Hematopoietic multipotent progenitor cell treated with erythropoietin and hydrocortisone succinate and interleukin-3 and kit ligand, for 17 days (in vitro differentiated cells): Measurements from ENCODE around the gene SLC37A4.
"Not testable (repeated sequence)": the region's sequence is repeated elsewhere in the genome, so short reads cannot be mapped to it uniquely, and the experiment has no call there.

ENCODE experiments used
- DNase-seq: peaks from one replicate; pipeline ENCODE4 v3.0.0-alpha.2; 2015; ENCODE audit warnings: low spot score

Gene SLC37A4

DNA sequence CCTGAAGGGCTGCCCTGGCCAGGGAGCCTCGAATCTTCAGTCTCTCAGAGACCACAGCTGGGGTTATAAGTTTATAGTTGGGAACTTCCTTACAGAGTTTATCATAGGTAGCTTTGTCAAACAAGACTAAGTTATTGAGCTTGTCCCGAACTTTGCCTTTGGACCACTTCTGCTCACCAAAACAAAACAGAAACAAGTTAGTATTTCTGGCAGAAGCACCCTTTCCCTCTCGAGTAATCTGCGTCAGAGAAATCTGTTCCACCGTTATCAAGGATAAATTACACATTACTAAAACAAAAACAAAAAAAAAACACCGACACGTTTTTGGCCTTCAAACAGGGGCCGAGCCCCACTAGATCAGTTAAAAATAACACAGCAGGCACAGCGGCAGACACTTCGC, 13.3 kb downstream of the SLC37A4 start:
- not testable (repeated sequence) for DNase-seq

- DNase-seq = no peak
Observed at GRCh38 chr11:119016216-119017009, 14.3 kb downstream of the SLC37A4 start.

GRCh38 chr11:119015054-119015611, 15.5 kb downstream of the SLC37A4 start:
- DNase-seq = no peak

- DNase-seq = no peak
Observed at GRCh38 chr11:119014209-119014924, 16.3 kb downstream of the SLC37A4 start.

- no peak for DNase-seq
Observed at GRCh38 chr11:119012629-119013170, 18.0 kb downstream of the SLC37A4 start.

GRCh38 chr11:119011476-119012053, 19.1 kb downstream of the SLC37A4 start:
- no peak for DNase-seq

DNA sequence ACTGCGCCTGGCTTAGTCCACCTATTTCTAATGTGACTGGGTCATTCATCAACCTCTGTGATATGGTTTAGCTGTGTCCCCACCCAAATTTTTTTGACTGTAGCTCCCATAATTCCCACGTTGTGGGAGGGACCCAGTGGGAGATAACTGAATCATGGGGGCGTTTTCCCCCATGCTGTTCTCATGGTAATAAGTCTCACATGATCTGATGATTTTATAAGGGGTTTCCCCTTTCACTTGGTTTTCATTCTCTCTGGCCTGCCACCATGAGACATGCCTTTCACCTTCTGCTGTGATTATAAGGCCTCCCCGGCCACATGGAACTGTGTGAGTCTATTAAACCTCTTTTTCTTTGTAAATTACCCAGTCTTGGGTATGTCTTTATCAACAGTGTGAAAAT, 24.0 kb downstream of the SLC37A4 start:
- no peak for DNase-seq

DNA sequence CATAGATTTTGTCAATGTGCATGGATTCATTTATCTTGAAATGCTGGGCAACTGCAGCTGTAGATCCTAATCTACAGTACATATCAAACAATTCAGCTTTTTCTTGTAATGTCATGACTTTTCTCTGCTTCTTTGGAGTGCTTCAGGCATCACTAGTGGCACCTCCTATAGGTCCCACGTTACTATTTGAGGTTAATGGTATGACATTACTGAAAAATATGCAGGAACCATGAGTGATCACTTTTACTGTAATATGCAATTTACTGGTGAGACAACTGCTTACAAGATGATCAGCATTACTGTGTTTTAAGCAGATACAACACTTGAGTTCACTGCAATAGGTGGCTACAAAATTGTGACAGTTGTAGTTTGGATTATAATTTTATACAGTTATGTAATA, 29.8 kb downstream of the SLC37A4 start:
- no peak for DNase-seq

DNA sequence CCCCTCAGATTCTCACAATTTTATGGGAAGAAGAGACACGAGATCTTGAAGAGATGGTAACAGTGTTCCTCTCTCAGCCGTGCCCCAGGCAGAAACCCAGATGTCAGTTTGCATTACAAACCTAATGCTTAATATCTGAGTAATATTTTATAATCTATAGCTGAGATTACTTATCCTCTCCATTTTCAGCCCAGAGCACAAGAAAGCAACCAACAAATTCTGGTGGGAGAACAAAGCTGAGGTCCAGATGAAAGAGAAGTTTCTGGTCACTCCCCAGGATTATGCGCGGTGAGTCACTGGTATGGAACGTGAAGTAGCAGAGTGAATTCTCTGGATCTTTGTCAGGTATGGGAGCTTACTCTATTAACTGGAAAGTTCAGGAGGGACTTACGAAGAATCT, 31.9 kb downstream of the SLC37A4 start:
- DNase-seq = no peak

GRCh38 chr11:118998388-118998717, 32.3 kb downstream of the SLC37A4 start:
- DNase-seq = no peak

DNA sequence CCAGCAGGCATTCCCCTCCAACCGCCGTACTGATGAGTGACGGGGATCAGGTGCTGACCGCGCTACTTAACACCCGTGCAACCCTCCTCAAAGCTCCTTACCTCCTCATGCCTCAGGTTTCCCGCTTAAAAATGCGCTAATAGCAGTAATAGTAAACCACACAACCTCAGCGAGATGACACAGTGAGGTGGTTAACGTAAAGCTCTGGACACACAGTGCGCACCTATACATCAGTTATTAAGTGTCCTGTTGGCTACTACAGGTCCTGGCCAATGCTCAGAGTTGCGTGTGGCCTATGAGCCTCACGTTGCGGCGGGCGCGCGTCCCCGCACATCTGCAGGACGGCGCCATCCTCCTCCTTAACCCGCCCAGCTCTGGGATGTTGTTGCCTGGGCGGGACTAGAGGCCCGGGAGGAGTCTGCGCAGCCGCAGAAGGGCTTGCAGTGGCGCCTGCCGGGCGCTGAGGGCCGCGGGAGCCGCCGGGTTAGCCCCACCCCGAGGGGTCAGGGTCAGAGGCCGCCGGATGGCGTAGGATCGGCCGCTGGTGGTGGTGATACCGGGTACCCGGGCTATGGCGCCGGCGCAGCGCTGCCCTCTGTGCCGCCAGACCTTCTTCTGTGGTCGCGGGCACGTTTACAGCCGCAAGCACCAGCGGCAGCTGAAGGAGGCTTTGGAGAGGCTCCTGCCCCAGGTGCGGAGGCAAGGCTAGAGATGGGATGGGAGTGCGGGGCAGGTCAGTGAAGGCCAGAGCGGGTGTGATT, 32.9 kb downstream of the SLC37A4 start, which contains the start of gene CENATAC:
Gene CENATAC, plus strand, starts transcription at position 512 of the 761 bp plus-strand sequence. Its CDS starts 60 bp downstream, at position 572.
- DNase-seq = peak; percentile 97

- DNase-seq = no peak
Observed at GRCh38 chr11:118996926-118997626, 33.6 kb downstream of the SLC37A4 start.

GRCh38 chr11:118991486-118992038, 39.1 kb downstream of the SLC37A4 start:
- not testable (repeated sequence) for DNase-seq

- no peak for DNase-seq
Observed at GRCh38 chr11:118988280-118988679, 42.4 kb downstream of the SLC37A4 start.

DNA sequence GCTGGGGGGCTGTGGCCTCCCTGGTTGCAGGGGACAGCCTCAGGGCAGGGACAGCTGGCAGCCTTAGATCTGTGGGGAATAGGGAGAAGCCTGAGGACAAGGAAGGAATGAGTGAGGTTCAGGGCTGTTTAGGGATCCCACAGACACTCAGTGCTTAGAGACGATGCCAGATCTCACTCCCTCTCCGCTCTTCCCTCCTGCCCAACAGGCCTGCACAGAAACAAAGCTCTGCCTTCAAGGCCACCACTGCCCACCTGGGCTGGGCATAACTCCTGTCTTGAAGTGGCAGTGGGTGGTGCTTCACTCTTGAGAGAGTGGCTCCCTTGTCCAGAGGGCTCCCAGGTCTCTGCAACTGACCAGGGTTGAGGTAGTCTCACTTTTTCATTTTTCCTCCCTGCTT, 45.9 kb downstream of the SLC37A4 start:
- no peak for DNase-seq

GRCh38 chr11:118984337-118984736, 46.3 kb downstream of the SLC37A4 start:
- DNase-seq = not testable (repeated sequence)

DNA sequence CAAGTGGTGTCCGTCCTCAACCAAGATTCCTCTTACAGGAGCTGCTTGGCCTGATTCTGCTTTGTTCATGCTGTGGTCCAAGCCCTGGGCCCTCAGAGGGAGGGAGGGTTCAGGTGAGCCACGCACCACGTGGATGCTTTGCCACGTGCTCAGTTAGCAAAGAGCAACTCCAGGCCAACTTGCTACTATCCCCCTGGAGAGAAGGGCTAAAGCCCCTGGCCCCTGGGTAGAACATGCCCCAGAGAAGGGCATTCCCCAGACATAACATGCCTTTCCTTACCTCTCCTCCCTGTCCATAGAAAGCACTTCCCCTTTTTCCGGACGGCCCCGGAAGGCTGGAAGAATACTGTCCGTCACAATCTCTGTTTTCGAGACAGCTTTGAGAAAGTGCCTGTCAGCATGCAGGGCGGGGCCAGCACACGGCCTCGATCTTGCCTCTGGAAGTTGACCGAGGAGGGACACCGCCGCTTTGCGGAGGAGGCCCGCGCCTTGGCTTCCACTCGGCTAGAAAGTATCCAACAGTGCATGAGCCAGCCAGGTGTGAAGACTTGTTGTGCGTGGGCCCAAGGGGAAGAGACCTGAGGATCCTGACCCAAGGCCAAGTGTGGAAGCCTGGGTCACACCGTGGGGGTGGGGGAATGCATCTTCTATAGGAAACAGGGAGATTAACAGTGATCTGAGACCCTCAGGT, 50.3 kb downstream of the SLC37A4 start:
- no peak for DNase-seq

DNA sequence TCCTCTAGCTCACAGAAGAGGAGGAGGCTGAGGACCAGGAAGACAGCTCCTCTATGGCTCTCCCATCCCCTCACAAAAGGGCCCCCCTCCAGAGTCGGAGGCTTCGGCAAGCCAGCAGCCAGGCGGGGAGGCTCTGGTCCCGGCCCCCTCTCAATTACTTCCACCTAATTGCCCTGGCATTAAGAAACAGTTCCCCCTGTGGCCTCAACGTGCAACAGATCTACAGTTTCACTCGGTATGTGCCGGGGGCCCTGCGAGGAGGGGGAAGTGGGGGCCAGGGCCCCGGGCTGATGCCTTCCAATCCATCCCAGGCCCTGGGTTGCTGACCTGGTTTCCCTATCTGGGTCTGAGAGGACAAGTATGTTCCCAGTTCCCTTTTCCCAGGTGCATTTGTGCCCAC, 51.2 kb downstream of the SLC37A4 start:
- no peak for DNase-seq

DNA sequence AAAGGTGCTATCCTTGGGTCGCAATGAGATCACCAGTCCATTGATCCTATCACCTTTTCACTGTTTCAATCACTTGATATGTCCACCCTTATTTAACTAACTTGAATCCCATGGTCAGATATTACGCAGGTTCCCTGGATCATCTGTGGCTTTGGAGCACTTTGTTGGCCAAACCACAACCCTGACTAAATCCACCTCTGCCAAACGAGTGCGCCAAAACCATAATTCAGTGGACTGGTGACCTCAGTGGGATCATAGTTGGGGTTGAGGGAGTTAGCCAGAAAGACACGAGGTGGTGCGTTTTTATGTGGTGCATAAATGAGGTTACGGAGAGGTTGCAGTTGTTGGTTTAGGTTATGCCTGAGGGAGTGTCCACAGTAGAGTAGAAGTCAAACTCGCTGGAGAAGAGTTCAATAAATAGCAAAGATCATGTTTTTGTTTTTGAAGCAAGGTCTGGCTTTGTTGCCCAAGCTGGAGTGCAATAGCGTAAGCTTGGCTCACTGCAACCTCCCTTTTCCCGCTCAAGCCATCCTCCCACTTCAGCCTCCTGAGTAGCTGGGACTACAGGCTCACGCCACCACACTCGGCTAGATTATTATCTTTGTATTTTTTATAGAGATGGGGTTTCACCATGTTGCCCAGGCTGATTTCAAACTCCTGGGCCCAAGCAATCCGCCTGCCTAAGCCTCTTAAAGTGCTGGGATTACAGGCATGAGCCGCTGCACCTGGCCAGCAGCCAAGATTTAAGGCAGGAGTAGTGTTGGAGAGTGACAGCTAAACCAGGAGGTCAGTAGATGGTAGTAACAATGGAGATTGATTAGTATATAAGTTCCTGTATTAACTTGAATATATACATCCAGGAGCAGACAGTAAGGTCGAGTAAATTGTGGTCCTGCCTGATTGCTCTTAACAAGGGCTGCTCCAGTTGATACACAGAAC, 54.6 kb downstream of the SLC37A4 start:
- no peak for DNase-seq
